ENCODE measurements around the gene EYS. TPM values are rescaled to one million over a fixed set of nuclear protein-coding genes. Genes with fewer than 3 reads are reported as not detected.

The EYS gene
- total and polyA plus RNA-seq, 9 of the 15 experiments (the other 6 are each of a cell fraction or from before 2014, with no cell fraction given), result 0.03 to 0.36 (median 0.10) TPM; not detected in 2

DNA sequence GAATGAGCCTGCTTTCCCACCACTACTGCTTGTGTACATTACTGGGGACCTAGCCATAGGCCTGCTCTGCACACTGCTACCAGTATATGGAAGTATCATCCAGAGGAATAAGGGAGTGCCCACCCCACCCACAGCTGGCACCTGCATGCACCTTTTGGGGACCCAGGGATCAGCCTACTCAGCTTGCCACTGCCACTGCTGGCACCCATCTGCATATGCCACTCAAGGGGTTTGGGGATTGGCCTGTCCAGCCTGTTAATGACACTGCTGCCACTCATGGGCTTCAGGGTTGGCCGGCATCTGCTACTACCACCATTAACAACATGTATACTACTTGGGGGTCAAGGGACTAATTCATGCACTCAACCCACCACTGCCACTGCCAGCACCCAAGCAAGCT lies 1239.4 kb downstream of the EYS start (continued):
- TF ChIP-seq, protein P1, sequence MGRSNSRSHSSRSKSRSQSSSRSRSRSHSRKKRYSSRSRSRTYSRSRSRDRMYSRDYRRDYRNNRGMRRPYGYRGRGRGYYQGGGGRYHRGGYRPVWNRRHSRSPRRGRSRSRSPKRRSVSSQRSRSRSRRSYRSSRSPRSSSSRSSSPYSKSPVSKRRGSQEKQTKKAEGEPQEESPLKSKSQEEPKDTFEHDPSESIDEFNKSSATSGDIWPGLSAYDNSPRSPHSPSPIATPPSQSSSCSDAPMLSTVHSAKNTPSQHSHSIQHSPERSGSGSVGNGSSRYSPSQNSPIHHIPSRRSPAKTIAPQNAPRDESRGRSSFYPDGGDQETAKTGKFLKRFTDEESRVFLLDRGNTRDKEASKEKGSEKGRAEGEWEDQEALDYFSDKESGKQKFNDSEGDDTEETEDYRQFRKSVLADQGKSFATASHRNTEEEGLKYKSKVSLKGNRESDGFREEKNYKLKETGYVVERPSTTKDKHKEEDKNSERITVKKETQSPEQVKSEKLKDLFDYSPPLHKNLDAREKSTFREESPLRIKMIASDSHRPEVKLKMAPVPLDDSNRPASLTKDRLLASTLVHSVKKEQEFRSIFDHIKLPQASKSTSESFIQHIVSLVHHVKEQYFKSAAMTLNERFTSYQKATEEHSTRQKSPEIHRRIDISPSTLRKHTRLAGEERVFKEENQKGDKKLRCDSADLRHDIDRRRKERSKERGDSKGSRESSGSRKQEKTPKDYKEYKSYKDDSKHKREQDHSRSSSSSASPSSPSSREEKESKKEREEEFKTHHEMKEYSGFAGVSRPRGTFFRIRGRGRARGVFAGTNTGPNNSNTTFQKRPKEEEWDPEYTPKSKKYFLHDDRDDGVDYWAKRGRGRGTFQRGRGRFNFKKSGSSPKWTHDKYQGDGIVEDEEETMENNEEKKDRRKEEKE (IDR thresholded peaks at IDR 0.05; ENCODE audit: borderline replicate concordance in 1 of 2, control insufficient read depth in 1 of 2, low read depth in 2 of 2, low read length in 1 of 2), result no peak
- TF ChIP-seq NR2C1 (IDR thresholded peaks at IDR 0.05), result no peak
- TF ChIP-seq NR2C1 (tag; IDR thresholded peaks at IDR 0.05), result no peak
- no peak for TF ChIP-seq EP400 (IDR thresholded peaks at IDR 0.05)
- TF ChIP-seq, protein P2, sequence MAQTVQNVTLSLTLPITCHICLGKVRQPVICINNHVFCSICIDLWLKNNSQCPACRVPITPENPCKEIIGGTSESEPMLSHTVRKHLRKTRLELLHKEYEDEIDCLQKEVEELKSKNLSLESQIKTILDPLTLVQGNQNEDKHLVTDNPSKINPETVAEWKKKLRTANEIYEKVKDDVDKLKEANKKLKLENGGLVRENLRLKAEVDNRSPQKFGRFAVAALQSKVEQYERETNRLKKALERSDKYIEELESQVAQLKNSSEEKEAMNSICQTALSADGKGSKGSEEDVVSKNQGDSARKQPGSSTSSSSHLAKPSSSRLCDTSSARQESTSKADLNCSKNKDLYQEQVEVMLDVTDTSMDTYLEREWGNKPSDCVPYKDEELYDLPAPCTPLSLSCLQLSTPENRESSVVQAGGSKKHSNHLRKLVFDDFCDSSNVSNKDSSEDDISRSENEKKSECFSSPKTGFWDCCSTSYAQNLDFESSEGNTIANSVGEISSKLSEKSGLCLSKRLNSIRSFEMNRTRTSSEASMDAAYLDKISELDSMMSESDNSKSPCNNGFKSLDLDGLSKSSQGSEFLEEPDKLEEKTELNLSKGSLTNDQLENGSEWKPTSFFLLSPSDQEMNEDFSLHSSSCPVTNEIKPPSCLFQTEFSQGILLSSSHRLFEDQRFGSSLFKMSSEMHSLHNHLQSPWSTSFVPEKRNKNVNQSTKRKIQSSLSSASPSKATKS (CRISPR knock-in tag; IDR thresholded peaks at IDR 0.05), result no peak
- no peak for TF ChIP-seq CREB1 (IDR thresholded peaks at IDR 0.05)
- no peak for TF ChIP-seq CREB1 (CRISPR knock-in tag; IDR thresholded peaks at IDR 0.05)
- no peak for TF ChIP-seq GABPB1 (CRISPR knock-in tag; IDR thresholded peaks at IDR 0.05)
- TF ChIP-seq CBFA2T2 (conservative IDR thresholded peaks at IDR 0.05), result no peak
- no peak for TF ChIP-seq PML (IDR thresholded peaks at IDR 0.05; ENCODE audit: low read length)
